ENCODE data around the gene DCLK2.

DNA sequence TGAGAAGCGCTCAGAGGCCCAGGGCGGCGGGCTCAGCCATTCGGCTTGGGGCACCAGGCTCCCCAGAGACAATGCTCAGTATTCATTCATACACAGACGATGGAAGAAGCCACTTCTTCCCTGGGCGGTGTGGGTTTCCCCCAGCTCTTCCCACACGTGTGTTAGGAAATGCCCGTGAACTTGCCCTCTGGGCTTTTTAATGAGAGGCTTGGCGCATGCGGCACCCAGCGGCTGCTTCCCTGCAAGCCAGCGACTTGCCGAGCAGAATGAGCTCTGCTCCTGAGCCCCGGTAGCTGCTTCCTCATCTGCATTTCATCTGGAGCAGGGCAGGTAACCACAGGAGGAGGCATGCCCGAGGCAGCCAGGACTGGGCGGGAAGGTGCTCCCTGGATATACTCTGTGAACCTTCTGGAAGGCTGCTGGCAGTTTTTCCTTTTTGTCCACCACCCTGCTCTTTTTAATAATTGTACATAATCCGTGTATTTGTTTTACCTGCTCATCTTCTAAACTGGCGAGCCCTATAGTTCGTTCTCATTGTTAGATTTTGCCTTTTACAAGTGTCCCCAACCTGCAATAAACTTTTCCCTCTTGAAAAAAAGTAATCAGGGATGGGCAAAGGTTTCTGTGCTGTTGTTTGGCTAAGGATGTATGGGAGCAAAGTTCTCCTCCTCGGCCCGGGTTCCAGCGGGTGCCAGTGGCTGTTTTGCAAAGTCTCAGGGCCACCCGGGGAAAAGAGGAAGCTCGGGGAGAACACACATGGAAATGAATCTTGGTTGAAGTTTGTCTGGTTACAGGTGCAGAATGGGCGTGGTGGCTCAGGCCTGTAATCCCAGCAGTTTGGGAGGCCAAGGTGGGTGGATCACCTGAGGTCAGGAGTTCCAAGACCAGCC, 178.8 kb downstream of the DCLK2 start:
- TF ChIP-seq NFIC (IDR thresholded peaks at IDR 0.05) (no peak), EP300 (IDR thresholded peaks at IDR 0.05; ENCODE audit: borderline replicate concordance) (no peak), FOXM1 (IDR thresholded peaks at IDR 0.05; ENCODE audit: borderline replicate concordance, low read depth) (no peak), TAF1 (IDR thresholded peaks at IDR 0.05; ENCODE audit: low read depth) (no peak), YY1 (IDR thresholded peaks at IDR 0.05; ENCODE audit: low read depth) (no peak), CEBPB (IDR thresholded peaks at IDR 0.05) (no peak), RAD21 (IDR thresholded peaks at IDR 0.05; ENCODE audit: low read depth) (no peak), CREB1 (IDR thresholded peaks at IDR 0.05; ENCODE audit: low read depth) (no peak)
- TF ChIP-seq, protein P1, sequence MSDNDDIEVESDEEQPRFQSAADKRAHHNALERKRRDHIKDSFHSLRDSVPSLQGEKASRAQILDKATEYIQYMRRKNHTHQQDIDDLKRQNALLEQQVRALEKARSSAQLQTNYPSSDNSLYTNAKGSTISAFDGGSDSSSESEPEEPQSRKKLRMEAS (IDR thresholded peaks at IDR 0.05) = no peak
- TF ChIP-seq, protein P2, sequence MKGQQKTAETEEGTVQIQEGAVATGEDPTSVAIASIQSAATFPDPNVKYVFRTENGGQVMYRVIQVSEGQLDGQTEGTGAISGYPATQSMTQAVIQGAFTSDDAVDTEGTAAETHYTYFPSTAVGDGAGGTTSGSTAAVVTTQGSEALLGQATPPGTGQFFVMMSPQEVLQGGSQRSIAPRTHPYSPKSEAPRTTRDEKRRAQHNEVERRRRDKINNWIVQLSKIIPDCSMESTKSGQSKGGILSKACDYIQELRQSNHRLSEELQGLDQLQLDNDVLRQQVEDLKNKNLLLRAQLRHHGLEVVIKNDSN (IDR thresholded peaks at IDR 0.05) = no peak
- TF ChIP-seq, protein P3, sequence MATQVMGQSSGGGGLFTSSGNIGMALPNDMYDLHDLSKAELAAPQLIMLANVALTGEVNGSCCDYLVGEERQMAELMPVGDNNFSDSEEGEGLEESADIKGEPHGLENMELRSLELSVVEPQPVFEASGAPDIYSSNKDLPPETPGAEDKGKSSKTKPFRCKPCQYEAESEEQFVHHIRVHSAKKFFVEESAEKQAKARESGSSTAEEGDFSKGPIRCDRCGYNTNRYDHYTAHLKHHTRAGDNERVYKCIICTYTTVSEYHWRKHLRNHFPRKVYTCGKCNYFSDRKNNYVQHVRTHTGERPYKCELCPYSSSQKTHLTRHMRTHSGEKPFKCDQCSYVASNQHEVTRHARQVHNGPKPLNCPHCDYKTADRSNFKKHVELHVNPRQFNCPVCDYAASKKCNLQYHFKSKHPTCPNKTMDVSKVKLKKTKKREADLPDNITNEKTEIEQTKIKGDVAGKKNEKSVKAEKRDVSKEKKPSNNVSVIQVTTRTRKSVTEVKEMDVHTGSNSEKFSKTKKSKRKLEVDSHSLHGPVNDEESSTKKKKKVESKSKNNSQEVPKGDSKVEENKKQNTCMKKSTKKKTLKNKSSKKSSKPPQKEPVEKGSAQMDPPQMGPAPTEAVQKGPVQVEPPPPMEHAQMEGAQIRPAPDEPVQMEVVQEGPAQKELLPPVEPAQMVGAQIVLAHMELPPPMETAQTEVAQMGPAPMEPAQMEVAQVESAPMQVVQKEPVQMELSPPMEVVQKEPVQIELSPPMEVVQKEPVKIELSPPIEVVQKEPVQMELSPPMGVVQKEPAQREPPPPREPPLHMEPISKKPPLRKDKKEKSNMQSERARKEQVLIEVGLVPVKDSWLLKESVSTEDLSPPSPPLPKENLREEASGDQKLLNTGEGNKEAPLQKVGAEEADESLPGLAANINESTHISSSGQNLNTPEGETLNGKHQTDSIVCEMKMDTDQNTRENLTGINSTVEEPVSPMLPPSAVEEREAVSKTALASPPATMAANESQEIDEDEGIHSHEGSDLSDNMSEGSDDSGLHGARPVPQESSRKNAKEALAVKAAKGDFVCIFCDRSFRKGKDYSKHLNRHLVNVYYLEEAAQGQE (IDR thresholded peaks at IDR 0.05; ENCODE audit: low read depth) = no peak
